C1 segment of cervical spinal cord (tissue), 14 donors: ENCODE measurements around the gene TM9SF3.

Experiments
- DNase-seq, 14 donors: peaks; one replicate each; lab custom pipeline; 2025; lab: John Stamatoyannopoulos, UW

The TM9SF3 gene

GRCh38 chr10:96511044-96511945 lies 75.5 kb downstream of the TM9SF3 start:
- DNase-seq, result peak in 2 of 14 donors; percentile 5 to 15

- DNase-seq, result no peak
Observed at GRCh38 chr10:96509017-96509641, 77.7 kb downstream of the TM9SF3 start.

- no peak for DNase-seq
Observed at GRCh38 chr10:96507044-96507443, 79.8 kb downstream of the TM9SF3 start.

GRCh38 chr10:96505150-96506136 lies 81.4 kb downstream of the TM9SF3 start:
- DNase-seq, result no peak

- DNase-seq, result no peak
Observed at GRCh38 chr10:96502561-96503282, 84.1 kb downstream of the TM9SF3 start.

GRCh38 chr10:96501985-96502384 lies 84.8 kb downstream of the TM9SF3 start:
- DNase-seq, result no peak

- DNase-seq, result no peak
Observed at GRCh38 chr10:96500519-96500918, 86.3 kb downstream of the TM9SF3 start.

GRCh38 chr10:96500050-96500449 lies 86.8 kb downstream of the TM9SF3 start:
- no peak for DNase-seq

GRCh38 chr10:96497391-96497790 lies 89.4 kb downstream of the TM9SF3 start:
- no peak for DNase-seq

GRCh38 chr10:96496281-96496925 lies 90.4 kb downstream of the TM9SF3 start:
- no peak for DNase-seq

- DNase-seq, result no peak
Observed at GRCh38 chr10:96495544-96495943, 91.3 kb downstream of the TM9SF3 start.

- no peak for DNase-seq
Observed at GRCh38 chr10:96494694-96495093, 92.1 kb downstream of the TM9SF3 start.

GRCh38 chr10:96493871-96494525 lies 92.8 kb downstream of the TM9SF3 start:
- no peak for DNase-seq

- no peak for DNase-seq
Observed at GRCh38 chr10:96493254-96493653, 93.6 kb downstream of the TM9SF3 start.

- no peak for DNase-seq
Observed at GRCh38 chr10:96491303-96491702, 95.5 kb downstream of the TM9SF3 start.

GRCh38 chr10:96488161-96488935 lies 98.5 kb downstream of the TM9SF3 start:
- no peak for DNase-seq

GRCh38 chr10:96482815-96483588 lies 103.8 kb downstream of the TM9SF3 start:
- DNase-seq, result no peak

GRCh38 chr10:96478355-96478754 lies 108.5 kb downstream of the TM9SF3 start:
- no peak for DNase-seq
